PC-9 (cell line): Measurements from ENCODE around the gene EIF3B.

Experiments used
- EZH2 ChIP-seq: fragments of 200-600 bp; sonication (generic); IDR thresholded peaks from 2 replicates; pipeline ENCODE4 v1.8.0; 2017; ENCODE audit warnings: antibody characterized with exemption, low read depth
- TF ChIP-seq, protein P1 (sequence below): fragments of 200-600 bp; sonication (generic); conservative IDR thresholded peaks from 2 replicates; pipeline ENCODE4 v1.6.1; 2017; ENCODE audit warnings: mixed run types, antibody characterized with exemption, mild to moderate bottlenecking, moderate library complexity

DNA sequence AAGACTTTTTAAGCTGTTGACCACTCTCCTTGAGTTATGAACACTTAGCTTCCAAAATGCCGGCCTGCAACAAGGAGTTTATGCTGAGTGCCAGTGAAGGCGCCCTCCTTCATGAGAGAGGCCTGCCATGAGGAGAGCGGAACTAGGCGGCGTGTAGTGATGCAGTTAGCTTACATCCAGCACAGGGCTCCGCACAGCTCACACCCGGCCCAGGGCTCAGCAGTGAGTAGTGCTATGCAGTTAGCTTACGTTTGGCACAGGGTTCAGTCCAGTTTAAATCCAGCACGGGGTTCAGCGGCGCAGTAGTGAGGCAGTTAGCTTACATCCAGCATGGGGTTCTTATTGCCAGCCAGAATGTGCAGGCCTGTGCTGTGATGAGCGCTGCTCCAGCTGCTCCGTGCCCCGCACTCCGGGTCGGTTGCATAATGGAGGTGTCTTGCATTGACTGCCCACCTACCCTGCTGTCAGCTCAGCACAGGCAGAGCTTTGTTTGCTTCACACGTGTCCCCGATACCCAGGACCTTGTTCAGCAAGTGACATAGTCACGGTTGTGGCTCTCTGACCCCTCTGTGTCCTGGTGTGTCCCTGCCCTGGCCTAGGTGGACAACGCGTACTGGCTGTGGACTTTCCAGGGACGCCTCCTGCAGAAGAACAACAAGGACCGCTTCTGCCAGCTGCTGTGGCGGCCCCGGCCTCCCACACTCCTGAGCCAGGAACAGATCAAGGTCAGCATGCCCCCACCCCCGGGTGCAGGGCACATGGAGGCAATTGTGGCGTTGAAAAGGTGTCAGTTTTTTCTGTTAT lies 21.9 kb downstream of the EIF3B start:
- TF ChIP-seq, protein P1, sequence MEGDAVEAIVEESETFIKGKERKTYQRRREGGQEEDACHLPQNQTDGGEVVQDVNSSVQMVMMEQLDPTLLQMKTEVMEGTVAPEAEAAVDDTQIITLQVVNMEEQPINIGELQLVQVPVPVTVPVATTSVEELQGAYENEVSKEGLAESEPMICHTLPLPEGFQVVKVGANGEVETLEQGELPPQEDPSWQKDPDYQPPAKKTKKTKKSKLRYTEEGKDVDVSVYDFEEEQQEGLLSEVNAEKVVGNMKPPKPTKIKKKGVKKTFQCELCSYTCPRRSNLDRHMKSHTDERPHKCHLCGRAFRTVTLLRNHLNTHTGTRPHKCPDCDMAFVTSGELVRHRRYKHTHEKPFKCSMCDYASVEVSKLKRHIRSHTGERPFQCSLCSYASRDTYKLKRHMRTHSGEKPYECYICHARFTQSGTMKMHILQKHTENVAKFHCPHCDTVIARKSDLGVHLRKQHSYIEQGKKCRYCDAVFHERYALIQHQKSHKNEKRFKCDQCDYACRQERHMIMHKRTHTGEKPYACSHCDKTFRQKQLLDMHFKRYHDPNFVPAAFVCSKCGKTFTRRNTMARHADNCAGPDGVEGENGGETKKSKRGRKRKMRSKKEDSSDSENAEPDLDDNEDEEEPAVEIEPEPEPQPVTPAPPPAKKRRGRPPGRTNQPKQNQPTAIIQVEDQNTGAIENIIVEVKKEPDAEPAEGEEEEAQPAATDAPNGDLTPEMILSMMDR, result no peak
- no peak for TF ChIP-seq EZH2
